H1 (cell line): ENCODE measurements around the gene PEX6. TPM values are rescaled to one million over a fixed set of nuclear protein-coding genes. Genes with fewer than 3 reads are reported as not detected.

Experiments
- CTCF ChIA-PET: fragments of 300-600 bp; sonication (Branson Sonifier 250); formaldehyde crosslinking; loops from one replicate; lab custom pipeline; 2021; ENCODE audit not compliant: partially characterized antibody; lab: Charles Lee
- POLR2A ChIA-PET: fragments of 300-600 bp; sonication (Branson Sonifier 250); formaldehyde crosslinking; loops from one replicate; lab custom pipeline; 2021; ENCODE audit warnings: inconsistent platforms; ENCODE audit not compliant: partially characterized antibody; lab: Charles Lee
- DNase-seq, 2 experiments: peaks; one replicate each; pipeline versions ENCODE4 v3.0.0 to v3.0.0-alpha.2; 2010 to 2022; ENCODE audit warnings: low spot score in 2 of 2, low read depth in 1 of 2, mixed read lengths in 1 of 2
- FAIRE-seq: peaks from 2 replicates; lab custom pipeline; 2011; peaks lifted over from hg19 to GRCh38; lab: Jason Lieb, UNC
- H2AFZ ChIP-seq: 2 replicates; pipeline ENCODE4 v1.8.1; 2012; ENCODE audit warnings: low read length, inconsistent platforms
- H2AK5ac ChIP-seq: 2 replicates; pipeline ENCODE4 v1.6.1; 2013; ENCODE audit warnings: low read depth, low read length
- H2BK120ac ChIP-seq: replicated peaks from 2 replicates; pipeline ENCODE3; 2013; ENCODE audit warnings: low read depth, low read length, inconsistent platforms
- H2BK12ac ChIP-seq: 2 replicates; pipeline ENCODE4 v1.6.1; 2013; ENCODE audit warnings: low read depth, low read length
- H2BK15ac ChIP-seq: 2 replicates; pipeline ENCODE4 v1.6.1; 2013; ENCODE audit warnings: low read length
- H2BK20ac ChIP-seq: 2 replicates; pipeline ENCODE4 v1.6.1; 2013; ENCODE audit warnings: low read length
- H2BK5ac ChIP-seq: 2 replicates; pipeline ENCODE4 v1.6.1; 2013; ENCODE audit warnings: low read depth, low read length
- H3K14ac ChIP-seq: 2 replicates; pipeline ENCODE4 v1.6.1; 2013; ENCODE audit warnings: inconsistent platforms; ENCODE audit not compliant: insufficient read length
- H3K18ac ChIP-seq: 2 replicates; pipeline ENCODE4 v1.6.1; 2013; ENCODE audit warnings: low read length; ENCODE audit errors: extremely low read depth
- H3K23ac ChIP-seq: 2 replicates; pipeline ENCODE4 v1.6.1; 2013; ENCODE audit warnings: inconsistent platforms; ENCODE audit not compliant: insufficient read length
- H3K23me2 ChIP-seq: 2 replicates; pipeline ENCODE4 v1.6.1; 2013; ENCODE audit warnings: low read depth, low read length
- H3K27ac ChIP-seq: 2 replicates; pipeline ENCODE4 v1.6.1; 2011; ENCODE audit warnings: low read depth, low read length, inconsistent platforms
- H3K27me3 ChIP-seq, 4 experiments: replicated peaks in 1 of 4; 1 replicate in 1 of 4; 2 replicates in 3 of 4; pipeline versions ENCODE4 v1.6.1 to v1.8.1; 2011 to 2013; ENCODE audit warnings: low read length in 3 of 4, mild to moderate bottlenecking in 3 of 4, inconsistent platforms in 2 of 4, mixed read lengths in 2 of 4, moderate library complexity in 1 of 4; ENCODE audit not compliant: control insufficient read depth in 3 of 4, insufficient read depth in 3 of 4; ENCODE audit errors: extremely low read depth in 1 of 4
- H3K36me3 ChIP-seq, 4 experiments: 2 replicates each; pipeline versions ENCODE4 v1.6.1 to v1.8.1; 2011 to 2013; ENCODE audit warnings: mild to moderate bottlenecking in 4 of 4, low read length in 3 of 4, moderate library complexity in 2 of 4, control low read depth in 1 of 4, inconsistent platforms in 1 of 4; ENCODE audit not compliant: insufficient read depth in 4 of 4, control insufficient read depth in 2 of 4
- H3K4ac ChIP-seq: replicated peaks from 2 replicates; pipeline ENCODE3; 2013; ENCODE audit warnings: low read length, low read depth, mixed read lengths, inconsistent platforms; ENCODE audit not compliant: insufficient read length
- H3K4me1 ChIP-seq, 4 experiments: replicated peaks in 1 of 4; 1 replicate in 1 of 4; 2 replicates in 3 of 4; pipeline versions ENCODE4 v1.6.1 to v1.8.1; 2011 to 2013; ENCODE audit warnings: low read length in 3 of 4, inconsistent platforms in 2 of 4, mixed read lengths in 1 of 4; ENCODE audit not compliant: insufficient read depth in 4 of 4, control insufficient read depth in 3 of 4
- H3K4me2 ChIP-seq, 2 experiments: 2 replicates each; pipeline versions ENCODE4 v1.6.1 to v1.8.1; 2011 to 2013; ENCODE audit warnings: low read depth in 2 of 2, low read length in 2 of 2, control low read depth in 1 of 2, inconsistent platforms in 1 of 2, mild to moderate bottlenecking in 1 of 2; ENCODE audit not compliant: insufficient read depth in 1 of 2
- H3K4me3 ChIP-seq, 4 experiments: fragments of 200-600, 300-600 bp in 1 of 4; sonication (generic), shearing (Covaris generic), sonication (Bioruptor Twin) in 1 of 4; 2 replicates each; pipeline versions ENCODE4 v1.5.1 to v1.8.1; 2011 to 2016; ENCODE audit warnings: low read length in 4 of 4, low read depth in 3 of 4, control low read depth in 2 of 4, inconsistent platforms in 2 of 4, mild to moderate bottlenecking in 2 of 4, mixed read lengths in 1 of 4, moderate library complexity in 1 of 4; ENCODE audit not compliant: insufficient read depth in 2 of 4; ENCODE audit errors: extremely low read depth in 1 of 4
- H3K56ac ChIP-seq: replicated peaks from 2 replicates; pipeline ENCODE3; 2013; ENCODE audit warnings: low read depth, mild to moderate bottlenecking, mixed read lengths, low read length, inconsistent platforms; ENCODE audit not compliant: insufficient read length
- H3K79me1 ChIP-seq: 2 replicates; pipeline ENCODE4 v1.6.1; 2013; ENCODE audit warnings: low read depth, low read length, control low read depth
- H3K79me2 ChIP-seq, 2 experiments: 2 replicates each; pipeline versions ENCODE4 v1.6.1 to v1.8.1; 2012 to 2013; ENCODE audit warnings: low read length in 2 of 2, mild to moderate bottlenecking in 2 of 2, inconsistent platforms in 1 of 2; ENCODE audit not compliant: insufficient read depth in 2 of 2, control insufficient read depth in 1 of 2
- H3K9ac ChIP-seq, 4 experiments: replicated peaks in 1 of 4; 1 replicate in 1 of 4; 2 replicates in 3 of 4; pipeline versions ENCODE4 v1.6.1 to v1.8.1; 2011 to 2013; ENCODE audit warnings: low read depth in 3 of 4, low read length in 3 of 4, control low read depth in 2 of 4, mild to moderate bottlenecking in 2 of 4, moderate library complexity in 2 of 4, inconsistent platforms in 1 of 4; ENCODE audit errors: extremely low read depth in 1 of 4
- H3K9me3 ChIP-seq, 2 experiments: 2 replicates each; pipeline versions ENCODE4 v1.6.1 to v1.8.1; 2012 to 2013; ENCODE audit warnings: mild to moderate bottlenecking in 2 of 2, moderate library complexity in 2 of 2, control low read depth in 1 of 2, inconsistent platforms in 1 of 2, low read depth in 1 of 2, low read length in 1 of 2, mixed read lengths in 1 of 2; ENCODE audit not compliant: insufficient read depth in 2 of 2
- H4K20me1 ChIP-seq, 2 experiments: replicated peaks in 1 of 2; 2 replicates each; pipeline versions ENCODE3 to v1.8.1; 2011 to 2013; ENCODE audit warnings: inconsistent platforms in 2 of 2, low read length in 2 of 2, mild to moderate bottlenecking in 1 of 2; ENCODE audit not compliant: insufficient read depth in 2 of 2, control insufficient read depth in 1 of 2
- H4K5ac ChIP-seq: 2 replicates; pipeline ENCODE4 v1.6.1; 2013; ENCODE audit warnings: low read length, low read depth, mixed read lengths, inconsistent platforms; ENCODE audit not compliant: insufficient read length
- H4K8ac ChIP-seq: 2 replicates; pipeline ENCODE4 v1.8.0; 2013; ENCODE audit warnings: mild to moderate bottlenecking, moderate library complexity, low read length, inconsistent platforms; ENCODE audit not compliant: insufficient read depth; ENCODE audit errors: extremely low read depth
- H4K91ac ChIP-seq: replicated peaks from 2 replicates; pipeline ENCODE3; 2013; ENCODE audit warnings: low read length, mixed read lengths, inconsistent platforms; ENCODE audit not compliant: insufficient read length
- ATF2 ChIP-seq: IDR thresholded peaks from 2 replicates; pipeline ENCODE4 v1.6.1; 2012; ENCODE audit warnings: low read length, inconsistent platforms
- CTCF ChIP-seq, 3 experiments: IDR thresholded peaks; 1 replicate in 2 of 3; 2 replicates in 1 of 3; pipeline versions ENCODE4 v1.5.1 to v1.6.1; 2011; ENCODE audit warnings: low read length in 3 of 3, mild to moderate bottlenecking in 3 of 3, inconsistent platforms in 2 of 3, low read depth in 1 of 3, moderate library complexity in 1 of 3; ENCODE audit not compliant: insufficient read depth in 1 of 3; ENCODE audit errors: control extremely low read depth in 1 of 3
- HDAC2 ChIP-seq, 2 experiments: fragments of 300-600 bp in 1 of 2; sonication (generic) in 1 of 2; IDR thresholded peaks; 2 replicates each; pipeline ENCODE4 v1.6.1; 2011 to 2012; ENCODE audit warnings: low read depth in 2 of 2, low read length in 2 of 2, mild to moderate bottlenecking in 2 of 2, moderate library complexity in 2 of 2, borderline replicate concordance in 1 of 2, inconsistent platforms in 1 of 2
- NANOG ChIP-seq: IDR thresholded peaks from 2 replicates; pipeline ENCODE4 v1.6.1; 2011; ENCODE audit warnings: low read length, low read depth, mild to moderate bottlenecking, inconsistent platforms; ENCODE audit not compliant: insufficient read depth, poor library complexity, severe bottlenecking
- RBBP5 ChIP-seq: IDR thresholded peaks from 2 replicates; pipeline ENCODE4 v1.7.1; 2012; ENCODE audit warnings: low read depth, mild to moderate bottlenecking, inconsistent platforms, low read length, moderate library complexity, borderline replicate concordance
- TCF12 ChIP-seq: IDR thresholded peaks from 2 replicates; pipeline ENCODE4 v1.6.1; 2011; ENCODE audit warnings: low read depth, mild to moderate bottlenecking, low read length
- USF2 ChIP-seq: IDR thresholded peaks from 2 replicates; pipeline ENCODE4 v1.6.1; 2011; ENCODE audit warnings: low read length, improper control_type of control experiment
- WGBS, 2 experiments: shearing (Covaris generic) in 1 of 2; methylation state at CpG; one replicate each; pipeline versions ENCODE4 v1.1.6 to v1.1.7; 2013 to 2015; ENCODE audit warnings: low lambda C conversion rate in 2 of 2, mixed read lengths in 2 of 2, inconsistent platforms in 1 of 2, low coverage in 1 of 2, missing lambda C conversion rate in 1 of 2; ENCODE audit not compliant: insufficient replicate concordance in 2 of 2, insufficient coverage in 1 of 2, insufficient read length in 1 of 2; ENCODE audit errors: extremely low coverage in 1 of 2, missing lambda C conversion rate in 1 of 2; 5-methylcytosine and 5-hydroxymethylcytosine counted together
- polyA plus RNA-seq, 7 experiments: library from polyadenylated mRNA; depleted of rRNA in 3 of 7; stranded (reverse) in 5 of 7; unstranded in 2 of 7; fragments of >200 nt in 5 of 7; fragments of 200-250 nt in 2 of 7; gene quantifications; 1 replicate in 5 of 7; 2 replicates in 1 of 7; 4 replicates in 1 of 7; pipeline versions ENCODE4 v1.2.1 to v1.2.3, GENCODE V29; 2011 to 2013; ENCODE audit warnings: missing spikeins in 2 of 7, mixed read lengths in 2 of 7
- total RNA-seq: library from RNA; stranded (reverse); fragmentation: NEBNext Ultra II Directional; extraction: Animal tissue kit (Norgen Biotek cat#: 25700); gene quantifications from 2 replicates; pipeline ENCODE4 v1.2.1, GENCODE V29; 2021

Gene PEX6
- total and polyA plus RNA-seq, 2 of the 8 experiments (the other 6 are each of a cell fraction or from before 2014, with no cell fraction given) = 6.4 to 12.5 TPM

- peaks cover 0 to 14% of the 10 kb centered on the region in 2 experiments for H4K20me1 ChIP-seq
- H2AFZ ChIP-seq = no peak overlapping the region
- 88% methylated on average over 9 of the region's 9 CpGs; no CpG with 5 or more reads in 1 of the 2 experiments for WGBS, 2 experiments
- peaks cover 0 to 3% of the 10 kb centered on the region in 2 experiments; a peak in 1 of 4 replicates for H3K79me2 ChIP-seq
- no peak overlapping the region for H4K91ac ChIP-seq
- H3K27ac ChIP-seq = no peak overlapping the region
- peaks cover 15 to 53% (median 35%) of the 10 kb centered on the region in 4 experiments for H3K36me3 ChIP-seq
- no peak overlapping the region for H2BK12ac ChIP-seq
- H3K4me2 ChIP-seq = no peak overlapping the region
- no peak overlapping the region for H4K5ac ChIP-seq
- CTCF ChIA-PET = interaction anchor here (0.8 to 6.0 kb wide), 15 partner anchors 7 to 359 kb away, joined by 3 to 33 read pairs (median 4); partner anchors contain the start of gene RRP36
- no peak overlapping the region for H3K9ac ChIP-seq
- POLR2A ChIA-PET = interaction anchor here (0.7 to 2.0 kb wide), 9 partner anchors 11 to 70 kb away, joined by 3 to 11 read pairs (median 3); partner anchors contain the start of gene RRP36
- no peak overlapping the region for H3K23ac ChIP-seq
- H3K56ac ChIP-seq = no peak overlapping the region
- no peak overlapping the region for H3K4ac ChIP-seq
- H3K27me3 ChIP-seq = no peaks in the 10 kb centered on the region
- H3K23me2 ChIP-seq = no peaks in the 10 kb centered on the region
- H3K4me3 ChIP-seq = no peak overlapping the region
- peaks cover 3% of the 10 kb centered on the region for H3K79me1 ChIP-seq
- no peak overlapping the region for H4K8ac ChIP-seq
- no peak overlapping the region for H3K14ac ChIP-seq
- no peak overlapping the region for H2AK5ac ChIP-seq
- FAIRE-seq (no peak), DNase-seq (no peak)
- no peak overlapping the region for H2BK20ac ChIP-seq
- no peaks in the 10 kb centered on the region for H3K9me3 ChIP-seq
- no peaks in the 10 kb centered on the region for H3K4me1 ChIP-seq
- H2BK15ac ChIP-seq = no peak overlapping the region
- no peak overlapping the region for H2BK5ac ChIP-seq
- H2BK120ac ChIP-seq = no peak overlapping the region
- no peak overlapping the region for H3K18ac ChIP-seq
- TF ChIP-seq CTCF (IDR thresholded peaks at IDR 0.05; ENCODE audit: control extremely low read depth in 1 of 3, insufficient read depth in 1 of 3, low read depth in 1 of 3, low read length in 3 of 3) (no peak), ATF2 (no peak), RBBP5 (no peak), USF2 (no peak), NANOG (no peak), TCF12 (no peak), HDAC2 (IDR thresholded peaks at IDR 0.05; ENCODE audit: borderline replicate concordance in 1 of 2, low read depth in 2 of 2, low read length in 2 of 2) (no peak)
Observed at GRCh38 chr6:43007126-43007525, 28.1 kb upstream of the PEX6 start.
